ENCODE results near the gene ST6GALNAC3.

ST6GALNAC3 gene

DNA sequence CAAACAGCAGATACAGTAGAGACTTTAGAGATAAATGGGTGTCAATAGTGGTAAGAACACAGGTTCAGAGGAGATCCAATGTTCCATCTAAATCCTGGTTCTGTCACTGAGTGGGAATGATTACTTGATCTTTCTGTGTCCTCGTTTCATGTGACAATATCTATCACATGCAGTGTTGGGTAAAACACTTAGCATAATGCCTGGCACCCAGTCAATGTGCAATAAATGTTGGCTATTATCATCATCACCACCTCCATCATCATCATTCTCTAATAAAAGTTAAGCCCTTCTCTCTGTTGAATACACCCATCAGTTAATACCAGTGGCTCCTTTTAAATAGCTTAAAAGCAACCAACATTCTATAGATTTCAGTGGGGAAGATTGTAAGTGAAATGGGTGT, 184.7 kb downstream of the ST6GALNAC3 start:
- ChIA-PET POLR2A (no interaction called here), CTCF (no interaction called here)
- no peak for DNase-seq (ENCODE audit: low read depth, low spot score)
- H3K4me3 ChIP-seq (ENCODE audit: low read depth, low read length): no peak overlapping the region
- TF ChIP-seq, protein P1, sequence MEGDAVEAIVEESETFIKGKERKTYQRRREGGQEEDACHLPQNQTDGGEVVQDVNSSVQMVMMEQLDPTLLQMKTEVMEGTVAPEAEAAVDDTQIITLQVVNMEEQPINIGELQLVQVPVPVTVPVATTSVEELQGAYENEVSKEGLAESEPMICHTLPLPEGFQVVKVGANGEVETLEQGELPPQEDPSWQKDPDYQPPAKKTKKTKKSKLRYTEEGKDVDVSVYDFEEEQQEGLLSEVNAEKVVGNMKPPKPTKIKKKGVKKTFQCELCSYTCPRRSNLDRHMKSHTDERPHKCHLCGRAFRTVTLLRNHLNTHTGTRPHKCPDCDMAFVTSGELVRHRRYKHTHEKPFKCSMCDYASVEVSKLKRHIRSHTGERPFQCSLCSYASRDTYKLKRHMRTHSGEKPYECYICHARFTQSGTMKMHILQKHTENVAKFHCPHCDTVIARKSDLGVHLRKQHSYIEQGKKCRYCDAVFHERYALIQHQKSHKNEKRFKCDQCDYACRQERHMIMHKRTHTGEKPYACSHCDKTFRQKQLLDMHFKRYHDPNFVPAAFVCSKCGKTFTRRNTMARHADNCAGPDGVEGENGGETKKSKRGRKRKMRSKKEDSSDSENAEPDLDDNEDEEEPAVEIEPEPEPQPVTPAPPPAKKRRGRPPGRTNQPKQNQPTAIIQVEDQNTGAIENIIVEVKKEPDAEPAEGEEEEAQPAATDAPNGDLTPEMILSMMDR (IDR thresholded peaks at IDR 0.05; ENCODE audit: insufficient read depth, low read length, missing control alignments): no peak

DNA sequence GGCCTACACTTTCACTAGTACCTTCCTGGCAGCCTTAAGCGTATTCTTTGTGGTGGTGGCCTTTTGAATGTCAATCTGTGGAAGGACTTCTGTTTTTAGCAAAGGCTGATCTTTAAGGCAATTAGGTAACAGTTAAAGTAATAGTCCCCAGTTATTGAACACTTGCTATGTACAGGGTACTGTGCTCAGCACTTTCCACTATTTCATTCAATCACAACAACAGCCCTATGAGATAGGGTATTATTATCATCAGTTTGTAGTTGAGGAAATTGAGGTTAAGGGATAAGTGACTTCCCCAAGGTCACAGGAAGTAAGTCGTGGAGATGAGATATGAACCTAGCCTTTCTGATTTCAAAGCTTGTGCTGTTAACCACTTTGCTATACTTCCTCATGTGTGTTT, 185.7 kb downstream of the ST6GALNAC3 start:
- no peak for DNase-seq (ENCODE audit: low read depth, low spot score)
- POLR2A ChIA-PET: no interaction called here
- TF ChIP-seq, protein P1 (IDR thresholded peaks at IDR 0.05; ENCODE audit: insufficient read depth, low read length, missing control alignments): no peak
- CTCF ChIA-PET: no interaction called here
- H3K4me3 ChIP-seq (ENCODE audit: low read depth, low read length): no peak overlapping the region

DNA sequence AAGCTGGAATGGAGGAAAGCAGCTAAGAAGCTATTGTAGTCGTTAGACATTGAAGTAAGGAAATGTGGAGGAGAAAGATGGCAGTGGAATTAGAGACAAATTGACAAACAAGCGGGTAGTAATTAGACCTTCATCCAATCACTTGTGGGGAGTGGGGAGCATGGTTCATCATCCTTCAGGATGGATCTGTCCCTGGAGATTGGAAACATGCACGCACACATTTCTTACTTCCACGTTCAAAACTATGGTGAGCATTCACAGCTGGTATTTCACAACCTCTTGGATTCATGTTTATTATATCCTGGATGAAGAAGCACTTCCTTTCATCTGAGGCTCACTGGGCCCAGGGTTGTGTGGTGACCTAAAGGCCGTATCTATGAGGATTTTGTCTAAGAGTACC, 188.1 kb downstream of the ST6GALNAC3 start:
- TF ChIP-seq, protein P1 (IDR thresholded peaks at IDR 0.05; ENCODE audit: insufficient read depth, low read length, missing control alignments): no peak
- no peak for DNase-seq (ENCODE audit: low read depth, low spot score)
- ChIA-PET CTCF (no interaction called here), POLR2A (no interaction called here)
- no peak overlapping the region for H3K4me3 ChIP-seq (ENCODE audit: low read depth, low read length)

DNA sequence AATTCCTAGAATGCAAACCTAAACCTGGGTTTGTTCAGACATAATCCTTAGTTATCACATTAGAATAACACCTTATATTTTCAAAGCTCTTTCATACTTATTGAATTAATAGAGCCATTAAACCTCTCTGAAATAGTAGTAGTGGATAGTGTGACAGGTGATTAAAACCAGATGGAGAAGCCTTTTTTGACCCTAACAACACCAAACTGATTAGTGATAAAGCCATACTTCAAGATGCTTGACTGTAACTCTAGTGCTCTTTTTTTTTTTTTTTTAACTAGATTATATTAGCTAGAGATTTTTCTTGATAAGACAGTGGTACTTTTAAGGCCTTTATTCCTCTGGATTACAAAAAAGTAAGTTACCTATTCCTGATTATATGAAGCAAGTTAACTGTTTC, 190.1 kb downstream of the ST6GALNAC3 start:
- POLR2A ChIA-PET: no interaction called here
- CTCF ChIA-PET: no interaction called here
- TF ChIP-seq, protein P1 (IDR thresholded peaks at IDR 0.05; ENCODE audit: insufficient read depth, low read length, missing control alignments): no peak
- no peak overlapping the region for H3K4me3 ChIP-seq (ENCODE audit: low read depth, low read length)
- no peak for DNase-seq (ENCODE audit: low read depth, low spot score)

DNA sequence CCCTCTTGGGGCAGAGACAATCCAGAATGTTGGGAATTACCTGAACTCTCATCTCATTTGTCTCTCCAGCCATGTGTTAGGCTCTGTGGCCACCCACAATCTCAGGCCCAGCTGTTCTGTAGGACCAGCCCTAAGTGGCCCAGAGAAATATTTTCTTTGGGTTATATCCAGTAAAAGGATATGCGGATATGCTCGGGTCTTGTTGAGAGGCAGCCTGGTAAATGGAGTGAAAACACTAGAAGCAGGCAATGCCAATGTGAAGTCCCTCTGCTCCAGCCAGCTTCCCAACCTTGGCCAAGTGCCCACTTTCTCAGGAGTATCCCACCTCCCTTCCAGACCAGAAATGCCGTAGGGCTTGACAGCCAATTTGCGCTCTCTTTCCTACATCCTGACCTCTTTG, 192.2 kb downstream of the ST6GALNAC3 start:
- ChIA-PET POLR2A (no interaction called here), CTCF (no interaction called here)
- DNase-seq (ENCODE audit: low read depth, low spot score): no peak
- TF ChIP-seq, protein P1 (IDR thresholded peaks at IDR 0.05; ENCODE audit: insufficient read depth, low read length, missing control alignments): no peak
- H3K4me3 ChIP-seq (ENCODE audit: low read depth, low read length): no peak overlapping the region

DNA sequence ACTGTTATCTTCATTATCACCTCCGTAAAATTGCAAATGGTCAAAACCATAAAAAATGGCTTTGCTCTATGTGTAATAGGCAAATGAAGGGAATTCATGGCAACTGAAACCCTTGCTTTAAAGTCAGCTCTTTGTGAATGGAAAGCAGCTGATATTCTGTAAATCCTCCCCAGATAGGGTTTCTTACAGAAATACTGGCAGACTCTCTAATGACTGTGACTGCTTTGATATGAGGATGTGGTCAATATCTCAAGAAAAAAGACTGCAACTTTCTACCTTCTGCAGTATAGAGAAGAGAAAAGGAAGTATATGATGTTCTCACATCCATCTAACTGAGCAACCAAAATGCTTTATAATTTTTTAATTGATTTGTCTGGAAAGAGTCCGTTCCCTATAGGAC, 193.1 kb downstream of the ST6GALNAC3 start:
- TF ChIP-seq, protein P1 (IDR thresholded peaks at IDR 0.05; ENCODE audit: insufficient read depth, low read length, missing control alignments): no peak
- ChIA-PET POLR2A (no interaction called here), CTCF (no interaction called here)
- DNase-seq (ENCODE audit: low read depth, low spot score): no peak
- no peak overlapping the region for H3K4me3 ChIP-seq (ENCODE audit: low read depth, low read length)

All from AG04449 (cell line).